ENCODE results near the gene ST6GALNAC3. TPM values are rescaled to one million over a fixed set of nuclear protein-coding genes. Genes with fewer than 3 reads are reported as not detected.

The ST6GALNAC3 gene
- total RNA-seq, 1 experiment from 2014 or later: 2.2 TPM

DNA sequence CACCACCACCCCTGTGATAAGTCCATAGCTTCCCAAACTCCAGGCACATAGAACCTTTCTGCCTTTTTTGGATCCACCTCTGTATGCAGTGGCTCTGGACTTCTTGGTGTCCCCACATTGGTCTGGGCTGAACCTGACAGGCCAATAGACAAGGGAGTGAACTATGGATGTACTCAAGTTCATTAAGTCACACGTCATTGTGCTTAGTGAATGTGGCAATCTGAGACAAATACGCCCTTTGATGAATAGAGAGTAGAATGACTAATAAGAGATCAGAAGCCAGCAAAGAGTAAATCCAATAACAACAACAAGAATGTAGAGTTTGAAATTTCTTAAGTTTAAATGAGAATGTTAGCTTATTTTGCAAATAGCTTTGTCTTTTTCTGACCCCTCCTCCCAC lies 114.8 kb downstream of the ST6GALNAC3 start (continued):
- TF ChIP-seq TCF7L2 (IDR thresholded peaks at IDR 0.05; ENCODE audit: borderline replicate concordance, extremely low read depth, insufficient read depth, insufficient read length) (no peak), SRF (IDR thresholded peaks at IDR 0.05; ENCODE audit: low read depth) (no peak), SIN3A (IDR thresholded peaks at IDR 0.05; ENCODE audit: low read depth) (no peak), CBX3 (IDR thresholded peaks at IDR 0.05; ENCODE audit: low read depth) (no peak), POLR2AphosphoS5 (IDR thresholded peaks at IDR 0.05; ENCODE audit: low read depth, low read length) (no peak), CEBPB (IDR thresholded peaks at IDR 0.05; ENCODE audit: low read depth) (no peak), SP1 (IDR thresholded peaks at IDR 0.05; ENCODE audit: low read depth) (no peak)

DNA sequence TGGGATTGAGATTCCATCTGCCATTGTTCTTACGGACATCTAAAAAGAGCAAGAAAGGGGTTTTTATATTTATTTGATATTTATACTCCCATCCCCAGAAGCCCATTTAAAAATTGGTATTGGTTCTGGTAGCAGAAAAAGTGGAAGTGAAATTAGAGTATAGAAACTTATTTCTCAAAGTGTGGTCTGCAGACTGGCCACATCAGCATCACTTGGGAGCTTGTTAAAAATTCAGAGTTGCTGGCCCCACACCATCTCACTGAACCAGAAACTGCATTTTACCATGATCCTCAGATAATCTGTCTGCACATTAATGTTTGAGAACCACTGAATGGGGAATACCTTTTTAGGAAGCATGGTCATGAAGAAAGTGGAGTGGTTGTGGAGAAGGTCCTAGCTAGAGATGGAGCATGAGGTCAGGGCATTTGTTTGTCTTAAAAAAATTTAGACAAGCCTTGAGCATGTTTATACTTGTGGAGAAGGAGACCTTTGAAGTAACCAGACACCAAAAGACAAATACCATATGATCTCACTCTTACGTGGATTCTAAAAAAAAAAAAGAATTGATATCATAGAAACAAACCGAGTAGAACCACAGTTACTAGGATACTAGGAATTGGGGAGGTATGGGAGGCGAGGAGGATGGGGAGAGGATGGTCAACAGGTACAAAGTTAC lies 116.3 kb downstream of the ST6GALNAC3 start:
- no peaks in the 10 kb centered on the region for H3K79me2 ChIP-seq (ENCODE audit: insufficient read depth, low read length)
- ChIA-PET POLR2A (no interaction called here), CTCF (no interaction called here), RAD21 (ENCODE audit: low non-redundant PET in 1 of 2, low total read pairs in 2 of 2, uncharacterized antibody in 2 of 2, unreplicated experiment in 2 of 2) (interaction anchor here in 1 of 2 experiments (0.7 kb wide), 1 partner anchor 10 kb away, joined by 3 read pairs; no protein-coding TSS in a partner anchor)
- H3K4me2 ChIP-seq (ENCODE audit: low read length): no peak overlapping the region
- H2AFZ ChIP-seq (ENCODE audit: low read depth, low read length, poor library complexity, severe bottlenecking): no peak overlapping the region
- intact Hi-C loops (cut with micrococcal nuclease): no loop called here
- H3K9me2 ChIP-seq (ENCODE audit: insufficient read depth): no peaks in the 10 kb centered on the region
- no peak overlapping the region for H3K9ac ChIP-seq (ENCODE audit: low read length)
- DNase-seq (ENCODE audit: low read depth, low spot score) (no peak), ATAC-seq (no peak)
- no peaks in the 10 kb centered on the region for H4K20me1 ChIP-seq (ENCODE audit: insufficient read depth)
- H3K27me3 ChIP-seq (ENCODE audit: insufficient read depth, low read length): no peaks in the 10 kb centered on the region
- peaks cover 3 to 16% of the 10 kb centered on the region in 2 experiments; a peak in 3 of 4 replicates for H3K4me1 ChIP-seq (ENCODE audit: control insufficient read depth in 1 of 2, insufficient read depth in 2 of 2, low read length in 2 of 2)
- H3K36me3 ChIP-seq (ENCODE audit: control insufficient read depth in 1 of 2, insufficient read depth in 2 of 2, low read length in 2 of 2): no peaks in the 10 kb centered on the region
- no peak overlapping the region for H3K27ac ChIP-seq (ENCODE audit: low read depth, low read length)
- BruUV-seq (replicated peaks): no TSS peak
- no peak for TF ChIP-seq CEBPB (IDR thresholded peaks at IDR 0.05; ENCODE audit: low read depth)
- no peak for TF ChIP-seq SP1 (IDR thresholded peaks at IDR 0.05; ENCODE audit: low read depth)
- TF ChIP-seq SRF (IDR thresholded peaks at IDR 0.05; ENCODE audit: low read depth): no peak
- TF ChIP-seq, protein P1, sequence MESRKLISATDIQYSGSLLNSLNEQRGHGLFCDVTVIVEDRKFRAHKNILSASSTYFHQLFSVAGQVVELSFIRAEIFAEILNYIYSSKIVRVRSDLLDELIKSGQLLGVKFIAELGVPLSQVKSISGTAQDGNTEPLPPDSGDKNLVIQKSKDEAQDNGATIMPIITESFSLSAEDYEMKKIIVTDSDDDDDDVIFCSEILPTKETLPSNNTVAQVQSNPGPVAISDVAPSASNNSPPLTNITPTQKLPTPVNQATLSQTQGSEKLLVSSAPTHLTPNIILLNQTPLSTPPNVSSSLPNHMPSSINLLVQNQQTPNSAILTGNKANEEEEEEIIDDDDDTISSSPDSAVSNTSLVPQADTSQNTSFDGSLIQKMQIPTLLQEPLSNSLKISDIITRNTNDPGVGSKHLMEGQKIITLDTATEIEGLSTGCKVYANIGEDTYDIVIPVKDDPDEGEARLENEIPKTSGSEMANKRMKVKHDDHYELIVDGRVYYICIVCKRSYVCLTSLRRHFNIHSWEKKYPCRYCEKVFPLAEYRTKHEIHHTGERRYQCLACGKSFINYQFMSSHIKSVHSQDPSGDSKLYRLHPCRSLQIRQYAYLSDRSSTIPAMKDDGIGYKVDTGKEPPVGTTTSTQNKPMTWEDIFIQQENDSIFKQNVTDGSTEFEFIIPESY (IDR thresholded peaks at IDR 0.05; ENCODE audit: extremely low read depth, insufficient replicate concordance, low read length): no peak
- no peak for TF ChIP-seq TCF7L2 (IDR thresholded peaks at IDR 0.05; ENCODE audit: borderline replicate concordance, extremely low read depth, insufficient read depth, insufficient read length)
- TF ChIP-seq, protein P2, sequence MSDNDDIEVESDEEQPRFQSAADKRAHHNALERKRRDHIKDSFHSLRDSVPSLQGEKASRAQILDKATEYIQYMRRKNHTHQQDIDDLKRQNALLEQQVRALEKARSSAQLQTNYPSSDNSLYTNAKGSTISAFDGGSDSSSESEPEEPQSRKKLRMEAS (IDR thresholded peaks at IDR 0.05): no peak
- no peak for TF ChIP-seq SIN3A (IDR thresholded peaks at IDR 0.05; ENCODE audit: low read depth)
- no peak for TF ChIP-seq POLR2AphosphoS5 (IDR thresholded peaks at IDR 0.05; ENCODE audit: low read depth, low read length)
- TF ChIP-seq ZFX (IDR thresholded peaks at IDR 0.05): no peak
- TF ChIP-seq, protein P3, sequence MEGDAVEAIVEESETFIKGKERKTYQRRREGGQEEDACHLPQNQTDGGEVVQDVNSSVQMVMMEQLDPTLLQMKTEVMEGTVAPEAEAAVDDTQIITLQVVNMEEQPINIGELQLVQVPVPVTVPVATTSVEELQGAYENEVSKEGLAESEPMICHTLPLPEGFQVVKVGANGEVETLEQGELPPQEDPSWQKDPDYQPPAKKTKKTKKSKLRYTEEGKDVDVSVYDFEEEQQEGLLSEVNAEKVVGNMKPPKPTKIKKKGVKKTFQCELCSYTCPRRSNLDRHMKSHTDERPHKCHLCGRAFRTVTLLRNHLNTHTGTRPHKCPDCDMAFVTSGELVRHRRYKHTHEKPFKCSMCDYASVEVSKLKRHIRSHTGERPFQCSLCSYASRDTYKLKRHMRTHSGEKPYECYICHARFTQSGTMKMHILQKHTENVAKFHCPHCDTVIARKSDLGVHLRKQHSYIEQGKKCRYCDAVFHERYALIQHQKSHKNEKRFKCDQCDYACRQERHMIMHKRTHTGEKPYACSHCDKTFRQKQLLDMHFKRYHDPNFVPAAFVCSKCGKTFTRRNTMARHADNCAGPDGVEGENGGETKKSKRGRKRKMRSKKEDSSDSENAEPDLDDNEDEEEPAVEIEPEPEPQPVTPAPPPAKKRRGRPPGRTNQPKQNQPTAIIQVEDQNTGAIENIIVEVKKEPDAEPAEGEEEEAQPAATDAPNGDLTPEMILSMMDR (IDR thresholded peaks at IDR 0.05 in 2 of 3, conservative IDR thresholded peaks at IDR 0.05 in 1 of 3; ENCODE audit: borderline replicate concordance in 1 of 3, insufficient read depth in 1 of 3, low read depth in 2 of 3, low read length in 2 of 3): no peak
- TF ChIP-seq ELF1 (IDR thresholded peaks at IDR 0.05; ENCODE audit: borderline replicate concordance, low read depth): no peak
- no peak for TF ChIP-seq FOSL1 (IDR thresholded peaks at IDR 0.05; ENCODE audit: low read depth)
- TF ChIP-seq, protein P4, sequence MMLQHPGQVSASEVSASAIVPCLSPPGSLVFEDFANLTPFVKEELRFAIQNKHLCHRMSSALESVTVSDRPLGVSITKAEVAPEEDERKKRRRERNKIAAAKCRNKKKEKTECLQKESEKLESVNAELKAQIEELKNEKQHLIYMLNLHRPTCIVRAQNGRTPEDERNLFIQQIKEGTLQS (IDR thresholded peaks at IDR 0.05): no peak
- TF ChIP-seq EZH2 (IDR thresholded peaks at IDR 0.05): no peak
- no peak for TF ChIP-seq YY1 (IDR thresholded peaks at IDR 0.05; ENCODE audit: extremely low read depth, insufficient replicate concordance, low read depth, low read length)
- TF ChIP-seq RAD21 (IDR thresholded peaks at IDR 0.05; ENCODE audit: low read depth): no peak
- no peaks in the 10 kb centered on the region for H3K9me3 ChIP-seq (ENCODE audit: control insufficient read depth in 1 of 2, insufficient read depth in 1 of 2, low read depth in 1 of 2, low read length in 2 of 2)
- no peak overlapping the region for H3K4me3 ChIP-seq (replicated peaks in 1 of 2; ENCODE audit: low read depth in 1 of 2, low read length in 2 of 2)

Data from HCT116 (cell line).